GM23248 (cell line): Measurements from ENCODE around the gene MEMO1.

Experiments
- EZH2 ChIP-seq: fragments of 200-600 bp; sonication (generic); IDR thresholded peaks from 2 replicates; pipeline ENCODE4 v1.6.1; 2018; ENCODE audit warnings: antibody characterized with exemption, mild to moderate bottlenecking; ENCODE audit not compliant: insufficient read depth, poor library complexity, severe bottlenecking
- EZH2phosphoT487 ChIP-seq: fragments of 200-600 bp; sonication (generic); IDR thresholded peaks from 2 replicates; pipeline ENCODE4 v1.6.1; 2018; ENCODE audit warnings: antibody characterized with exemption, moderate library complexity, mild to moderate bottlenecking, low read depth; ENCODE audit not compliant: insufficient read depth

DNA sequence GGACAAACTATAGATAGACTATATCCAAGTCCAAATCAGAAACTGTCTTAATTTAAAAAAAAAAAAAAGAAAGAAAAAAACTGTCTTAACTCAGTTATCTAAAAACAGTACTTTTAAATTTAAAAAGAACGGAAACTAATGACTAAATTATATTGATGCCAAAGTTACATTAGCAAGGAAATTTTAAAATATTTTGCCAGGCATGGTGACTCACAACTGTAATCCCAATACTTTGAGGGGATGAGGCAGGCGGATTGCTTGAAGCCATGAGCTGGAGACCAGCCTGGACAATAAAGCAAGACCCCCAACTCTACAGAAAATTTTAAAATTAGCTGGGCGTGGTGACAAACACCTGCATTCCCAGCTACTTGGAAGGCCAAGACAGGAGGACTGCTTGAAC is 30.9 kb downstream of the MEMO1 start:
- TF ChIP-seq EZH2 (no peak), EZH2phosphoT487 (no peak)
